NK-92 treated with Interleukin-12 subunit alpha and Interleukin-12 subunit beta, amount 100 ng/mL, for 24 hours (cell line): ENCODE data around the gene OSBPL6.
"Not testable (repeated sequence)": the region's sequence is repeated elsewhere in the genome, so short reads cannot be mapped to it uniquely, and the experiment has no call there.

Experiments used
- DNase-seq: peaks from one replicate; lab custom pipeline; 2025; lab: John Stamatoyannopoulos, UW

The OSBPL6 gene

DNA sequence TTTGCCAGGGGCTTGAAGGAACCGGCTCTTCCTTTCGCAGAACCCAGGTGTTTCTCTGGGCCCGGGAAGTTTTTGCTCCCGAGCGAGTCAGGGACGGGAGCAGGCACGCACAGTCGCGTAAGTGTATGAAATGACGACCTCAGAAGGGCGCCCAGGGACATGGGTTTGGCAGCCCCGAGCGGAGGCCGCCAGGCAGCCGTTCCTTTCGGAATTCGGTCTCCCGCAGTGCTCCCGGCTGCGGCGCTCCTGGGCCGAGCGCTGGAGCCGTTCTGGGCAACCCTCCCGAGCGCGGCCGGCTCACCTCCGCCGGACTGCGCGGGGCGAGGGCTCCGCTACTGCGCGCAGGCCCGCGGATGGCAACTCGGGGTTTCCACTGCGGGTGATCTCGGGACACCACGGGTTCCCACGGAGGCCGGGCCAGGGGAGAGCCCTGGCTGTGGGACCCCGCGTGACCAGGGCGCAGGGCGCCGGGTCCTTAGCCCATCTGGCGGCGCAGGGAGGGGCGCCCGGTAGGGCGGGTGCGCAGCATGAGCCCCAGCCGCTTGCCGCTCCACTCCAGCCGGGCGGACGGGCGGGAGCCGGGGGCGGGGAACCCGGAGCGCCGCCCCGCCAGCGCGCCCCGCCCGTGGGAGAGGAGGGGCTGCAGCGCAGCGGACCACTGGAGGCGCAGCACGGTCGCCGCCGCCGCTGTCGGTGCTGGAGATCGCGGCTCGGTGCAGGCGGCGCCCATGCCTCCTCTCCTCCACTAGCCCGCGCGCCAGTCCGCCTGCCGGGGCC is at the start of gene OSBPL6:
Gene OSBPL6, plus strand, starts transcription at position 690 of the 777 bp plus-strand sequence. CDS start 111,673 bp downstream, outside the sequence.
- DNase-seq = no peak

DNA sequence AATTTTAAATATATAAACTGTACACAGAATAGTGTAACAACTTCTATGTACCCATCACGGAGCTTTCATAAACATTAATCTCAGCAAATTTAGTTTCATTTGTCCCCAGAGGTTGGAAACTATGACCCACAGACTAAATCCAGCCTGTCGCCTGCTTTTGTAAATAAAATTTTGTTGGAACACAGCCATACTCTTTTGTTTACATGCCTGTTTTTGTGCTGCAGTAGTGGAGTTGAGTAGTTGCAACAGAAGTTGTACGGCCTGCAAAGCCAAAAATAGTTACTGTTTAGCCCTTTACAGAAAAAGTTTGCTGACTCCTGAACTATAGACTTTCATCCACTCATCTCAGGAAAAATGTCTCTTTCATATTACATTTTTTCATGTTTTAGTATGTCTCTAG is 42.3 kb upstream of the OSBPL6 start:
- DNase-seq = no peak

DNA sequence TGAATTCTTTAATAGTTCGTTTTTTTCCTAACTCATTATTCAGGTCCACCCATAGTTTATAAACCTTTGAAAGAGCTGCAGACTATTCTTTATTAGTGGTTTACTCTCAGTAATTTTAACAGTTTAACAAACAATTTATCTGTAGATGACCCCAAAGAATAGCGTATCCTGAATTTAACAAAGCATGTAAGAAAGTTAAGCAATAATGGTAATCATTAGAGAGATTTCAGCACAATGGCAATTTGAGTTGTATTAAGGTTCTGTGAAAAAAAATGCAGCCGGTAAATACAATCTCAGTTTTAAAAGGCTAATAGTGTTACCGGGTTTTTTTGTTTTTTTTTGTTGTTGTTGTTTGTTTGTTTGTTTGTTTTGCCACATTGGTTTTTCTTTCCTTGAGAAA is 41.8 kb upstream of the OSBPL6 start:
- DNase-seq = no peak

DNA sequence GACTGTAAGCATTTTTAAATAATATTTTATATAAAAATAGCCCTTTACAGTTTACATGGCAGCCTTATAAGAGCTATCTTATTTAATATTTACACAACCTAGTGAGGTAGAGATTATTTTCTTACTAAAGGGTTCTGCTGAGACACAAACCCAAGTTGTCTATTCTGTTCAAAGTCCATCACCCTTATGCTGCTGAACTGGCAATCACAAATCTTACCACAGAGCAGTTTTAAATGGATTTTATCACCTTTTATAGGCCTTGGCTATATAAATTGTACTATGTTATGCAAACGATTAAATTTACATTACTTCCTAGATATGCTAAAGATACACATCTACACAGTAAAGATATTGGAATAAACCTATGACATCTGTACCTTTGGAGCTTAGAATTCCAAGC is 41.3 kb upstream of the OSBPL6 start:
- no peak for DNase-seq

DNA sequence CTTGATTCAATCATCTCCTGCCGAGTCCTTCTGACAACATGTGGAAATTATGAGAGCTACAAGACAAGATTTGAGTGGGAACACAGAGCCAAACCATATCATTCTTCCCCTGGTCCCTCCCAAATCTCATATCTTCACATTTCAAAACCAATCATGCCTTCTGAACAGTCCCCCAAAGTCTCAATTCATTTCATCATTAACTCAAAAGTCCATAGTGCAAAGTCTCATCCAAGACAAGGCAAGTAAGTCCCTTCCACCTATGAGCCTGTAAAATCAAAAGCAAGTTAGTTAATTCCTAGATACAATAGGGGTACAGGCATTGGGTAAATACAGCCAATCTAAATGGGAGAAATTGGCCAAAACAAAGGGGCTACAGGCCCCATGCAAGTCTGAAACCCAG is 40.4 kb upstream of the OSBPL6 start:
- not testable (repeated sequence) for DNase-seq

DNA sequence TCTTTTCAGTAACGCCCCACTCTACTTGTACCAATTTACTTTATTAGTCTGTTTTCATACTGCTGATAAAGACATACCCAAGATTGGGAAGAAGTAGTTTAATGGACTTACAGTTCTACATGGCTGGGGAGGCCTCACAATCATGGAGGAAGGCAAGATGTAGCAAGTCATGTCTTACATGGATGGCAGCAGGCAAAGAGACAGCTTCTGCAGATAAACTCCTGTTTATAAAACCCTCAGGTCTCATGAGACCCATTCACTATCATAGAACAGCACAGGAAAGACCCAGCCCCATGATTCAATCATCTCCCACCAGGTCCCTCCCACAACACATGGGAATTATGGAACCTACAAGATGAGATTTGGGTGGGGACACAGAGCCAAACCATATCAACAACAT is 38.8 kb upstream of the OSBPL6 start:
- DNase-seq = no peak

DNA sequence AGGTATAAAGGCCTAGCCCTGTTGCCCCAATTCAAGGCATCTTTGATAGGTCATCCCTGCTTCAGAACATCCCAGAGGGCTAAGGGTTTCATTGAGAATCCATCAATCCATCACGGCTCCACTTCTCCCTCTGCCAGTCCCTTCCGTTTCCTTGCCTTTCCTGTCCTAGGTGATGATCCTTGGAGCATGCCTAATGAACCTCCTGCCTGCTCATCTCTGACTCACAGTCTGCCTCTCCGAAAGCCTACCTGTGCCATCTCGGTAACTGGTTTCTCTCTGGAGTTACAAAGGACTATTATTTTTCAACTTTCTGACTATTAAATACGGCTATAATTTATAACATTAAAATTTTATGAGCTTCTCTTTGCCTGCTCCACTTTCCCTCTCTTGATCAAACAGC is 36.7 kb upstream of the OSBPL6 start:
- DNase-seq = no peak

DNA sequence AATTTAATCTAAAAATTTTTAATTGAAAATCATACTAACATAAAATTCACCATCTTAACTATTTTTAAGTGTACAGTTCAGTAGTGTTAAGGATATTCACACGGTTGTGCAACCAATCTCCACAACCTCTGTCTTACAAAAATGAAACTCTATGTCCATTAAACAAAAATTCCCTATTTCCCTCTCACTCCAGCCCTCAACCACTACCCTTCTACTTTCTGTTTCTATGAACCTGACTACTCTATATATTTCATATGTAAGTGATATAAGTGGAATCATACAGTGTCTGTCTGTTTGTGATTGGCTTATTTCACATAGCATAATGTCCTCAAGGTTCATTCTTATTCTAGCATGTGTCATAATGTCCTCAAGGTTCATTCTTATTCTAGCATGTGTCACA is 34.3 kb upstream of the OSBPL6 start:
- DNase-seq = no peak

DNA sequence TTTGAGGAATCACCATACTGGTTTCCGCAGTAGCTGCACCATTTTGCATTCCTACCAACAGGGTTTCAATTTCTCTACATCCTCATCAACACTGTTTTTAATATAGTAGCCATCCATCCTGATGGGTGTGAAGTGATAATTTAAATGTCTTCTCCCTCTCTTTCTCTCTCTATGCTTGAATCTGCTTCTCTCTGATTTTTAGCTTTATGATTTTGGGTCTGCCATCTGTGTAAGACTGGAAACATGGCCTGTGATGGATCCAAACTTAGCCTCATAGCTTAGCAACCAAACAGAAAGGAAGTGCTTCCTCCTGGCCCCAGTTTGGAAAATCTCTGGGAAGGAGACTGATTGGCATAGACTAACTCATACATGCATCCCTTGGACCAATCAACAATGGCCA is 33.7 kb upstream of the OSBPL6 start:
- no peak for DNase-seq

DNA sequence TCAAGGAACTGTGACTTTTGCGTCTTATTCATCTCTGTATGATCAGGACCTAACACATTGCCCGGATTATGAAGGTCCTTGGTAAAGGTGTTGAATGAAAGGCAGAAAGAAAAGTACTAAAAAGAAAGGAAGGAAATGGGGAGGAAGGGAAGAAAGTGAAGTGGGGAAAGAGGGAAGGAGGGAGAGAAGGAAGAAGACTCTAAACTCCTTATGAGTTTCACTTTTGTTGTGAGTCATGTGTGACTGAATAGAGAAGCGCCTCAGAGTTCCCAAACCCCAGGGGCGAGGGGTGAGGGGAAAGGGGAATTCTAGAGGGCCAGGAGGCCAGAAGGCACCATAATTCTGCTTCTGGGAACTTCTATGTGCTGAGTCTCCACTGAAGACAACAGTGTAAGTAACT is 30.9 kb upstream of the OSBPL6 start:
- no peak for DNase-seq

DNA sequence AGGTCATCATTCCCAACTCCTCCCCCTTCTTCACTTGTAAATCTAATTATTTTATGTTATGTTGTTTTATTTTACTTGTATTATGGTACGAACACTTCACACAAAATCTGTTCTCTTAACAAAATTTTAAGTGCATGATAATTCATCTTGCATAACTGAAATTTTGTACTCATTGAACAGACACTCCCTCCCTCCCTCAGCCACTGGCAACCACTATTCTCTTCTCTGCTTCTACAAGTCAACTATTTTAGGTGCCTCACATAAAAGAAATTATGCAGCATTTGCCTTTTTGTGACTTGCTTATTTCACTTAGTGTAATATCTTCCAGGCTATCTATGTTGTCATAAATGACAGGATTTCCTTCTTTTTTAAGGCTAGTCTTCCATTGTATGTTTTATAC is 30.4 kb upstream of the OSBPL6 start:
- no peak for DNase-seq

DNA sequence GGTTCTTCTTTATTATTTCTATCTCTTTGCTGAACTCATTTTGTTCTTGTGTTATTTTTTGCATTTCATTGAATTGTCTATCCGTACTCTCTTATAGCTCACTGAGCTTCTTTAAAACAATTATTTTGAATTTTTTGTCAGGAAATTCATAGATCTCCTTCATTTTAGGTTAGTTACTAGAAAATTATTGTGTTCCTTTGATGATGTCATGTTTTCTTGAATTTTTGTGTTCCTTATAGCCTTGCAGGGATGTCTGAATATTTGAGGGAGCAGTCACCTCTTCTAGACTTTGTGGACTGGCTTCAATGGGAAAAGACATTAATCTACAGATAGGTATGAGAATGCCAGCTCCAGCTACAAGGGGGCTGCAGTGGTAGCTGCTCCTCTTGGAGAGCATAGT is 20.7 kb upstream of the OSBPL6 start:
- no peak for DNase-seq

DNA sequence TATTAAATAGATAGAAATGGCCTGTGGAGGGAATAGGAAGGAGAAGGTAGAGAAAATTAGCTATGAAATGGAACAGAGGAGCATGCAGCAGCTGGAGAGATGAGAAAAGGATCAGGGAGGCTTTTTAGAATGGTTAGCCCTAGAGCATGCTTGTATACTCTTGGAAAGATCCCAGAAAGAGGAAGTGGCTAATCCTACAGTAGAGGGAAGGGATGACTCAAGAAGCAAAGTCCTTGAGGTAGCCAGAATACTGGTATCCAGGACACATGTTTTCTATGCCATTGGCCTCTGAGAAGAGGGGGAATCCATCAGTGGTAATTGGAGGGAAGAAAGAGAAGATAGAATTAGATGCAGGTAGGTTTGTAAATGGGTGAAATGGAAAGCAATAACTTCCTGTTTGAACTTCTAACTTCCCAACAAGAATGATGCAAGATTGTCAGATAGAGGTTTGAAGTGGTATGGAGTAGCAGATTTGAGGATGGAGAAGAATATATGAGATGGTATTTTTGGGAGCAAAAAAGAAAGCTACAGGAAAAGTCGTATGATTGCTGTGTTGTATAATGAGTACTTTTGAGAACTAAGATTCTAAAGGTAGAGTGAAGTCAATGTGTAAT is 17.1 kb upstream of the OSBPL6 start:
- no peak for DNase-seq

DNA sequence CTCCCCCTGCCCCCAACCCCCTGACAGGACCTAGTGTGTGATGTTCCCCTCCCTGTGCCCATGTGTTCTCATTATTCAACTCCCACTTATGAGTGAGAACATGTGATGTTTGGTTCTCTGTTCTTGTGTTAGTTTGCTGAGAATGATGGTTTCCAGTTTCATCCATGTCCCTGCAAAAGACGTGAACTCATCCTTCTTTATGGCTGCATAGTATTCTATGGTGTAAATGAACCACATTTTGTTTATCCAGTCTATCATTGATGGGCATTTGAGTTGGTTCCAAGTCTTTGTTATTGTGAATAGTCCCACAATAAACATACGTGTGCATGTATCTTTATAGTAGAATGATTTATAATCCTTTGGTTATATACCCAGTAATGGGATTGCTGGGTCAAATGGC is 13.7 kb upstream of the OSBPL6 start:
- not testable (repeated sequence) for DNase-seq

DNA sequence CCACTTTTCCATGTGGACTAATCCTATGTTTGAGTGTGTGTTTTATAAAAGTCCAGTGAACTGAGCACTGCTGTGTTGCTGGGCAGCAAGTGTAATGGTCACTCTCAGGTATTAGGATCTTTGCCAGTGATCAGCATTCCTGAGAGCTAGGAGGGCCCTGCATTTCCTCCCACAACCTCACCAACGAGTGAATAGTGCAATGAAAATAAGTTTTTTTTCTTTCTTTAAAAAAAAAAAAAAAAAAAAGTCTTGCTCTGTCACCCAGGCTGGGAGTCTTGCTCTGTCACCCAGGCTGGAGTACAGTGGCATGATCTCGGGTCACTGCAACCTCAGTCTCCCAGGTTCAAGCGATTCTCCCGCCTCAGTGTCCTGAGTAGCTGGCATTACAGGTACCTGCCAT is 6.5 kb upstream of the OSBPL6 start:
- no peak for DNase-seq

DNA sequence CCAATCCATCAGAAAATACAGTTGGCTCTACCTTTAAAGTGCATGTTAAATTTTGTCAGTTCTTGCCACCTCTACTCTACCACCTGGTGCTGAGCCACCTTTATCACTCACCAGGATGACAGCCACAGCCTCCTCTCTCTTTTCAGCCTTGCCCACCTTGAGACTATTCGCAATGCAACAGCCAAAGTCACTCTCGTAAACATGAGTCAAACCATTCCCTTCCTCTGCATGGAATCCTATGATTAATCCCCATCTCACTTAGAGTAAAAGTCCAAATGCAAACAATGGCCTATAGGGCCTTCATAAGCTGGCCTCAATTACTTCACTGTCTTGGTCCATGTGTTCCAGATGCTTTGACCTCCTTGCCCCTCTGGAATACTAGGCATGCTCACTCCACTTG is 5.8 kb upstream of the OSBPL6 start:
- DNase-seq = no peak

DNA sequence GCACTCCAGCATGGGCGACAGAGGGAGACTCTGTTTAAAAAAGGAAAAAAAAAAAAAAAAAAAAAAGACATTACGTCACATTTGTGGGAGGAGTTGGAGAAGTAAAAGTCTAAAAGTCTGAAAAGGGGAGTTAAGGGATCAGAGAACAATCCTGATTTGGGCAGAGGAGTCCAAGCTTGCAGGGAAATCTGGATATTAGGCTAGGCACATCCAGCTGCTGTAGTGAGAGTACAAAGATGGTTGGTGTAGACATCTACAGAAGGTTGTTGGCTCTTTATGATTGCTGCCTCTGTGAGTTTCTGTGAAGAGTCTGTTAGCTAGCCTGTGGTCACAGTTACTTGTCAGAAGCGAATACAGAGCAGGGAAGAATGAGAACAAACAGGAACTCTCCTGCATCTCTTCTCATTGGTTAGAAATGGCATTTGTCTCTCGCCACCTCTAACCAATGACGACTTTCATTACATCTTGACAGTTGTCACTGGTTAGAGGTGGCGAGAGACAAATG is 3.3 kb upstream of the OSBPL6 start:
- DNase-seq = no peak

DNA sequence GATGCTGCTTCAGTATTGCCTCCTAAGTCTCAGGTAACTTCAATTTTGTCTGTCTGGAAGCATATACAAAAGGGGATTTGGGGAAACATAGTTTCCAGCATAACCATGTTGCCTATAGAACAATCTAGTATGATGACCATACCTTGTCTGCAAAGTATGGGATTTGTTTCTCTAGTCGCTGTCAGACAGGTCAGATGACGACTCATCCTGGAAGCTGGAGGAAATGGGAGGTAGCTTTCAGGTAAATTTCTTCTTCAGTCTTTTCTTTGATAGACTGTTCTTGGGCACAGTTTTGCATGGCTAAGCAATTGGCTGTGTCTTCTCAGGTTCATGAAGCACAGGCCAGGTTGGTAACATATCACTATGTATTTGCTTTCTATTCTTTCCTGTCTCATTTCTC is 2.8 kb upstream of the OSBPL6 start:
- DNase-seq = no peak

DNA sequence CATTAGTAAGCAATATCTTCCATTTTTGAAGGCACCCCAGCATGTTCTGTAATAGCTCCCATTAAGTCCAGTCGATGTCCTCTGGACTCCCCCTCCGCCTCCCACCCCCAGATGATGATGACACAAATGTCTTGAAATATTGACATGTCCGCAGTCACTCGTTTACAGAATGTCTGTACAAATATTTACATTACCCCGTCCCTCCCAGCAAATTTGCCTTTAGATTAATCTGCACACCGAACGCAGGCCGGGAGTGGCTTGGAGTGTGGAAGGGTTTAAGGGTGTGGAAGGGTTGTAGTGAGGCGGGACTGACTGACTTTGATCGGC is 853 bp upstream of the OSBPL6 start:
- DNase-seq = no peak

DNA sequence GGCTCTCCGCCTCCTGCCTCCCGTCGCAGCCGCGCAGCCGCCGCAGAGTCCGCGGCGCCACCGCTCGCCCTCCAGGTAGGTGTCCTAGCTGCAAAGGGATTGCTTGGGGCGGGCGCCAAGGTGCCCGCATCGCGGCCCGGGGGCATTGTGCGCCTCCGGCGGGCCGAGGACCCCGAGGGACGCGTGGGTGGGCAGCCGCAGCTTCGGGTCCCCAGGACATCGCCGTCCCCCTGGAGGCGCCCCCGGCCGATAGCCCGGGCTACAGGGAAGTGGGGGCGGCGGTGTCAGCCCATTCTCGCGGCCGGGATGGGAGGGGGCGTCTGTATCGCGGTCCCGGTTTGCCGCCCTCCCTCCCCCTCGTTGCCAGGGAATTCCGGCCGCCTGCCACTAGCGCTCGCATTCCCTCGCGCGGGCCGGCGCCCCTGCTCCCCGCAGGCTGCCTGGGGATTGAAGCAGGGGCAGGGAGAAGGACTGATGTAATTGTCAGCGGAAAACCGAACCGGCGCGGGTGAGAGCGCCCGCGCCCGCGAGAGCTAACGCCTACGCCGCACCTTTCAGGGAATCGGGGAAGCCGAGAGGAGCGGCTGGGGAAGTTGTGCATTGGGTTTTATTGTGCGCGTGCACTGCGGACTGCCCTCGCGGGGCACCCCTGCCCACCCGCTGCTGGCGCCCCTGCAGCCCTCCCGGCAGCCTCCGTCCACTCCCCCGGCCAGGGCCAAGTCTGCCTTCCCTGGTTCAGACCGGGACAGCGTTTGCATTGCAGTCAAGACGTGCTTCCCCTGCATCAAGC is 483 bp downstream of the OSBPL6 start:
- no peak for DNase-seq

DNA sequence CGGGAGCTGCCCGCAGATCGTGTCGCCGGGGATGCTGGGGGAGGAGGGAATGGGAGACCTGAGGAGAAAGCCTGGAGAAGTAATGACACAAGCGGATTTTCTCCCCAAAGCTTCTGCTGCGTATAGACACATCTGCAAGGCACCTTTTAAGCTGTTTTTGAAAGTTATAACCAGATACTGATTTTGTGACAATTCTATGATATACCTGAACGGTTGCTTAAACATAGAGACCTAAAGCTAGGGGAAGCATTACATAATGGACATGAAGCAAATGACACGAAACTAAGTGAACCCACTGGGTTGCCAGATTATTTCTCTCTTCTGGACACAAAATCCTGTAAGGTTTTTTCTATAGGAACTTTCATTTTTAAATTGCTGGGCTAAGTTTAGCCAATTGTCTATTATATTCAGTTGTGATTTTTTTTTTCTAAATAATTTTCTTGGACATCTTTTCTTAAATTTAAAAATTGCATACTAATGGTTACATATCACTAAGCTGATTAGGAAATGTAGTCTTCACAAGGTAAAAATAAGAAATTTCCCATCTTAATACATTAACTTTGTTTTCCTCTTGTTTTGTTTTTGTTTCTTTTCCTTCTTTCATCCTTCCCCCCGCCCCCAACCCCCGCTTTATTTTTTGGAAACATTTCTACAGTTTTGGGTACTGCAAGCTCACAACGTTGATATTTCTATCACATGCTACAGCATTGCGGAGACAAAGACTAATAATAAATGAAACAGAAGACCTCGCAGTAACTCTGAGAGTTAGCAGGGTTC is 1.3 kb downstream of the OSBPL6 start:
- no peak for DNase-seq

DNA sequence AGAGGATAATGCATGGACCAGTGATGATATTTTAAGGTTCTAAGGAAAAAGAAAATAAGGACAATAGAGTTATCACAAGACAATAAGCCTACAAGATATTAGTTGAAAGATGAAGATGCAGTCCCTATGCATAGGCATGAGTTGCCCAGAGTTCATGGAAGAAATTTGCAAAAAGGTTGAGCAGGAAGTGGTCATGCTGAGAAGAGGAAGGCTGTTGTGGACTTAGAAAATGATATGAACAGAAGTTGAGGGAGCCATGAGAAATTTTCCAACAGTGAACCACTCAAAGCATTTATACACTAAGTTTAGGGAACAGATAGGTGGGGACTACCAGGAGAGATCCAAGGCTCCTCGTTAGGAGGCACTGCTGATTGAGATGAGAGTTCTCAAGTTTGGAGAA is 3.5 kb downstream of the OSBPL6 start:
- DNase-seq = no peak
